ENCODE data around the gene GTPBP4. TPM values are rescaled to one million over a fixed set of nuclear protein-coding genes. Genes with fewer than 3 reads are reported as not detected.
"Not testable (repeated sequence)": the region's sequence is repeated elsewhere in the genome, so short reads cannot be mapped to it uniquely, and the experiment has no call there.

GTPBP4 gene
- total RNA-seq, 6 experiments from 2014 or later = 6.6 to 18.6 (median 15.4) TPM

- Histone ChIP-seq H3K36me3 (peaks cover 0 to 91% (median 47%) of the 10 kb centered on the region in 4 donors), H3K4me1 (no peaks in the 10 kb centered on the region), H3K9me3 (no peaks in the 10 kb centered on the region), H3K27me3 (no peaks in the 10 kb centered on the region), H3K27ac (no peak overlapping the region), H3K4me3 (no peak overlapping the region)
- intact Hi-C loops (cut with DNase I) = no loop called here
- WGBS (ENCODE audit: insufficient coverage, low coverage, low lambda C conversion rate, missing lambda C conversion rate) = no CpG with 5 or more reads among the region's 9 CpGs
- ATAC-seq = no peak
- DNase-seq = no peak
- TF ChIP-seq POLR2A (IDR thresholded peaks at IDR 0.05) = no peak
- TF ChIP-seq CTCF (IDR thresholded peaks at IDR 0.05) = no peak
Observed at GRCh38 chr10:1006573-1006972, 18.3 kb downstream of the GTPBP4 start.

GRCh38 chr10:1007583-1007982, 19.3 kb downstream of the GTPBP4 start:
- DNase-seq (no peak), ATAC-seq (no peak)
- no peak for TF ChIP-seq CTCF (IDR thresholded peaks at IDR 0.05)
- TF ChIP-seq POLR2A (IDR thresholded peaks at IDR 0.05) = no peak
- Histone ChIP-seq H3K27me3 (no peaks in the 10 kb centered on the region), H3K27ac (no peak overlapping the region), H3K36me3 (peaks cover 0 to 91% (median 49%) of the 10 kb centered on the region in 4 donors), H3K4me3 (no peak overlapping the region), H3K4me1 (no peaks in the 10 kb centered on the region), H3K9me3 (no peaks in the 10 kb centered on the region)
- WGBS (ENCODE audit: insufficient coverage, low coverage, low lambda C conversion rate, missing lambda C conversion rate) = 90% methylated on average over 10 of the region's 10 CpGs
- intact Hi-C loops (cut with DNase I) = no loop called here

- Histone ChIP-seq H3K36me3 (peaks cover 0 to 89% (median 47%) of the 10 kb centered on the region in 4 donors), H3K4me3 (no peak overlapping the region), H3K27me3 (no peaks in the 10 kb centered on the region), H3K9me3 (no peaks in the 10 kb centered on the region), H3K4me1 (no peaks in the 10 kb centered on the region), H3K27ac (no peak overlapping the region)
- WGBS (ENCODE audit: insufficient coverage, low coverage, low lambda C conversion rate, missing lambda C conversion rate) = 61% methylated on average over 2 of the region's 9 CpGs
- DNase-seq (no peak), ATAC-seq (no peak)
- TF ChIP-seq CTCF (IDR thresholded peaks at IDR 0.05) = no peak
- no peak for TF ChIP-seq POLR2A (IDR thresholded peaks at IDR 0.05)
- intact Hi-C loops (cut with DNase I) = no loop called here
Observed at GRCh38 chr10:1009071-1009494, 20.8 kb downstream of the GTPBP4 start.

- DNase-seq; H3K27me3 ChIP-seq; intact Hi-C loops (cut with DNase I); H3K4me3 ChIP-seq; H3K27ac ChIP-seq; H3K9me3 ChIP-seq; H3K4me1 ChIP-seq; ATAC-seq: not testable (repeated sequence)
- WGBS (ENCODE audit: insufficient coverage, low coverage, low lambda C conversion rate, missing lambda C conversion rate) = 85% methylated on average over 5 of the region's 8 CpGs
- H3K36me3 ChIP-seq = peaks cover 0 to 89% (median 46%) of the 10 kb centered on the region in 4 donors
Observed at GRCh38 chr10:1009947-1010346, 21.7 kb downstream of the GTPBP4 start.

- Histone ChIP-seq H3K36me3 (peaks cover 0 to 85% (median 44%) of the 10 kb centered on the region in 4 donors), H3K9me3 (no peaks in the 10 kb centered on the region), H3K4me1 (no peaks in the 10 kb centered on the region), H3K27ac (no peak overlapping the region), H3K27me3 (no peaks in the 10 kb centered on the region), H3K4me3 (no peak overlapping the region)
- 82% methylated on average over 2 of the region's 7 CpGs for WGBS (ENCODE audit: insufficient coverage, low coverage, low lambda C conversion rate, missing lambda C conversion rate)
- peak in 1 of 4 donors; percentile 49 for ATAC-seq
- intact Hi-C loops (cut with DNase I) = no loop called here
- no peak for DNase-seq
- TF ChIP-seq CTCF (IDR thresholded peaks at IDR 0.05) (no peak), POLR2A (IDR thresholded peaks at IDR 0.05) (no peak)
Observed at GRCh38 chr10:1010703-1011102, 22.5 kb downstream of the GTPBP4 start.

Measured in right lobe of liver (tissue), 6 donors.